ENCODE measurements around the gene CXCL10.

Gene CXCL10

DNA sequence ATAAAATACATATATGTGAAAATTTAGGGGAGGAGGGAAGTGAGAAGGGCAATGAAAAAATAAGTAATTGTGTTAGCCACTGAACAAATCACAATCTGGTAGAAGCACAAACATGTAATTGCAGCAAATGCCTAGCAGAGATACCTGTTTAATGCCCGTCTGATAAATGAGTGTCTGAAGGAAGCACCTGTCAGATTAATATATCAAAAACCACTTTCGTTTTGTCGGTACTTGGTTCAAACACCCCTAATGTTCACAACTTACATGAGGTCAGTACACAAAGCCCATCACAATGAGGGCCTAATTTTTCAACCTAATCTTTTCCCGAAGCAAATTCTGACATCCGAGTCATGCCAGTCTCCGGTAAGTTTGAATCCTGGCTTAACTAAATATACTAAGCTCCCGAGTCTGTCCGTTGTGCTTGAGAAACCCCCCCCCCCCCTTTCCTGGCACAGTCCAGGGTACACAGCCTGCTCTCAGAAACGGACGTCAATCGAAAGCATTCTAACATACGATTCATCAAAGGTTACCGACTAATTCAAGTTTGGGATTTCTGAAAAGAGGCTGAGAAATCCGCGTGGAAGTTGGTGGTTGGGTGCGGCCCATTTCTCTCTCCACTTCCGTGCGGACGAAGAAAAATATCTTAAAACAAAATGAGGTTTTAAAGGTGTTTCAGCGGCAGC lies 33.3 kb downstream of the CXCL10 start:
- DNase-seq, result no peak

DNA sequence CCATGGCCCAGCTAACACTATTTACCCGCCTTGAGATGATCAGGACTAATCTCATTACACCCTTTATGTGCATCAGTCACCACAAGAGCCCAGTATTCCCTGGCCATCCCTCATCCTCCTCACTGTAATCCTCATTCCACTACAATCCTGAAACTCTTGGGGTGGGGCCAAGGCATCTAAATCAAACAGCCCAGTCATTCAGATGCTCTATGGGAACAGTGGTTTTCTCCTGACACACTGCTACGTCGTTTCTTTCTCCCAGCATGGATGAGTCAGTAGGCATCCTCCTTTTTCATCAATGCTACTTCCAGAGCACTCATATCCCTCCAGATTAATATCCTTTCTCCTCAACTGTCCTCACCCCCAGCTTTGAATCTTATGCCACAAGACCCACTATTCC lies 38.2 kb downstream of the CXCL10 start:
- no peak for DNase-seq

DNA sequence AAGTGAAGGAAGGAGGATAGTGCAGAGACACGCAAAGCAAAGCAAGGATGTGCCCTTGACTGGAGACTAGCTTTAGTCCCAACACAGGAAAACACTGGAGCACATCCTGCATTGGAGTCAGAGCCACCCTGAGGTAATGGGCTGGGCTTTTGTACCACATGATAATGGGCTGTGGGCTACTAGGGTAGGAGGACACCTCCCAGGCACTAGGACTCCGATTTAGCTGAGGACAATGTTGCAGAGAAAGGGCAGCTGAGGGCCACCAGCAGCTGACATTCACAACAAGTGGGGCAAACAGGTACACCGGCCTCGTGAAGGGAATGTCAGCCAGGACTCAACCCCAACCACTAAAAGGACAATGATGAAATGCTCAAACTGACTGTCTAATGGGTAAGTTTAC lies 42.7 kb downstream of the CXCL10 start:
- DNase-seq, result no peak

DNA sequence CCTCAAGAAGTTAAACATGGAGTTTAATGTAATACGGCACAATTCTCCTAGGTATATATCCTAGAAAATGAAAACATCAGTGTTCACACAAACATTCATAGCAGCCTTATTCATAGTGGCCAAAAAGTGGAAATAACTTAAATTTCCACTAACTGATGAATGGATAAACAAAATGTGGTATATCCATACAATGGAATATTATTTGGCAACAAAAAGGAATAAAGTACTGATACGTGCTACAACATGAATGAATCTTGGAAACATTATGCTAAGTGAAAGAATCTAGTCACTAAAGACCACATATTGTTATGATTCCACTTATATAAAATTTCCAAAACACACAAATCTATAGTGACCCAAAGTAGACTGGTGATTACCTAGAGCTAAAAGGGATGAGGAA lies 47.1 kb downstream of the CXCL10 start:
- no peak for DNase-seq

DNA sequence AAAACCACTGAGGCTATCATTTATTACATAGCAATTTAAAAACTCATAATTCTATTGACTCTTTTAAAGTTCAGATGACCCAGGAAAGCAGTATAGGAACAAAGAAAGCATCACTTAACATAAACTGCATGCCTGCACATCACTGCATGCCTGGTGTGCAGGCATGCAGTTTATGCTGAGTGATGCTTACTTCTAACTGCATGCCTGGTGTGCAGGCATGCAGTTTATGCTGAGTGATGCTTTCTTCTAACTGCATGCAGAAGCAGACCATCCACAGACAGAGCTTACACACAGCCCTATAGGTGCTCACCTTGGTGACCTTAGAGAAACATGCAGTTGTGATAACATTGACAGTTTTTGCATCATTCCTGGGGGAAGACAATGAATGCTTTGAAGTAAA lies 49.5 kb downstream of the CXCL10 start:
- no peak for DNase-seq
